KBM-7 (cell line): ENCODE measurements around the gene STK26.
"Not testable (repeated sequence)": the region's sequence is repeated elsewhere in the genome, so short reads cannot be mapped to it uniquely, and the experiment has no call there.

Experiments
- DNase-seq: peaks from one replicate; pipeline ENCODE4 v3.0.0-alpha.2; 2015
- in situ Hi-C: fragments of 300-500 bp; cut with MboI; formaldehyde crosslinking; loops from 2 replicates; pipeline ENCODE4 v1.14.3; 2020; ENCODE audit warnings: low sequenced_read_pairs, low pct_unique_long_range_greater_than_20kb, mixed read lengths

STK26 gene

DNA sequence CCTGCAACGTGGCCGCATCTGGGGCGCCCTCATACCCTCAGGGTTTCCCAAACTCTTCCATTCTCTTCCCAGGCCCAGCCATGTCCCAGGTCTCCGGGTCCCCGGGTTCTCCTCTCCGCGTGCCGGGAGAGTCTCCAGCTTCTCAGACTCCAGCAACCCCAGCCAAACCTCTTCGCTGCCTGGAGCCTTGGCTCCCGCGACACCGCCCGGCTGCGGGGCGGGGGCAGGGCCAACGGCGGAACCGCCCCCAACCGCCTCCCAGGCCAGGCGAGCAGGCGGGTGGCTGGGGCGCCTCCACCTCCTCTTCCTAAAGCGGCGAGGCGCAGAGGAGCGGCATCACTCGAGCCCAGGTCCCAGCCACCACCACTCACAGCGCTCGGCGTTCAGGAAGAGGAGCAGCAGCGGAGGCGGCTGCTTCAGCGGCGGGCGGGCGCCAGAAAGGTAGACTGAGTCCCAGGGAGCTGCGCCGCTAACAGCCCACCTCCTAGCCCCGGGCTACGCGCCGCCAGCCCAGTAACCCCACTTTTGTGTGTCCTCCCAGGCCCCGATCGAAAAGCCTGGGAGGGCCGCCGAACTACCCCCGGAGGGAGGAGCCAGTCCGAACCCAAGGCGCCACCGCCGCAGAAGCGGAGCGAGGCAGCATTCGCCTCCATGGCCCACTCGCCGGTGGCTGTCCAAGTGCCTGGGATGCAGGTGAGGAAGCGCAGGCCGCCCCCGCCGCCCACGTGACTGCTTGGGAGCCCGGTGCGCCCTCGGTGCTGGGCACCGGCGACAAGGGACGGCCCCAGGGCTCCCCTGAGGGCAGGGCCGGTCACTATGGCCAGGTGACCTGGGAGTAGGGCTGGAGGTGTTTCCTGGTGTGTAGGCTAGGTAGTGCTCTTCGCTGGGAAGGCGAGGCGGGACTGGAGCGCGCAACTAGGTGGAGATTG, at the start of gene STK26:
Gene STK26 (plus strand): TSS at position 336 of the 929 bp plus-strand sequence. CDS start 316 bp downstream, at position 652.
- in situ Hi-C loops, result no loop called here
- DNase-seq, result peak; percentile 95

DNA sequence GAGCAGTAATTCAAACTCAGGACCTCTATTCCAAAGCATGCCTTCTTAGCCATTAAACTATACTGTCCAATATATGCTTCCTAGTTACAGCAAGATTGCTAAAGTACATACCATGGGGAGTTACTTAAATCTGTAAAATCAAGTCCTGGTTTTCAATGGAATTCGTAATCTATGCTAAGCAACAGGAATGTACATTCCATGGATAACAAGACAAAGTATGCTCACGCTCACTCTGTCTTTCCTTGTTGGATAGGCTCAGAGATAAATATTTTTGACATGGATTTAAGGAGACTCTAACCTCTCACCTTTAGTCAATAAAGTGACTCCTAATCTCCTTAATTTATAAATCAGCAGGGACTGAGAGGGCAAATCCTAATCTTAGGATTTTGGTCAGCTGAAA, 47.3 kb upstream of the STK26 start:
- in situ Hi-C loops, result no loop called here
- DNase-seq, result no peak

DNA sequence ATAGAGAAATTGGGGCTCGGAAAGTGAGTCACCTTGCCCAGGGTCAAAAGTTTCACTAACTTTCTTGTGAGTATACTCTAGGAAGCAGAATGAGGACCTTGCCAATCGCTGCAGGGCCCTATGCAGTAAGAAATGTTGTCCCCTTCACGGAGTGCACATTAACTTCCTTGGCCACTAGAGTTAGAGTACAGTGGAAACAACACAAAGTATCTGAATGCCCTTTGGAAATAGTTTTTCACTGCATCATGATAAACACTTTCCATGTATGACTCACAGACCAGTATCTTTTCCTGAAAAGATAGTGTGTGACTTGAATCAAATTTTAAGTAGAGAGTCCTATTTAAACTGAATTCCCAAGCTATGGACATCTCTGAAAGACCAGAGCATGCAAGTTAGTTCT, 45.5 kb upstream of the STK26 start:
- in situ Hi-C loops, result no loop called here

DNA sequence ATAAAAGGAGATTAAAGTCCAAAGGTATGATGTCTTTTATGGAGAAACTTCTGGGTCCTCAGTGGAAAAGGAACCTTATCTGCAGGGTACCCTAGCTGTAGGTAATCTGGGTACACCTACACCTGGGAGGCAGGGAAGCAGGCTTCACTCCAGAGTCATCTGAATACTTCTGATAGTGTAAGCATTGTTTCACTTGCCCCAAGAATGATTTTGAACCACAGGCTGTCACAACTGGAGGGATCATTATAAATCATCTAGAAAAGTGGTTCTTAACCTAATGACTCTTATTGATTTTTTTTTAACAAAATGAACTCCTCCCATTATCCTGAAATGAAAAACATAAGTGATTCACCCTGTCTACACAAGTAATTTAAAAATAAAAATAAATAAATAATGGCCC, 44.0 kb upstream of the STK26 start:
- in situ Hi-C loops, result no loop called here
- no peak for DNase-seq

More for the DNA sequence above, 45.5 kb upstream of the STK26 start:
- no peak for DNase-seq

- DNase-seq, result peak; percentile 47
- in situ Hi-C loops, result no loop called here
Measured at GRCh38 chrX:131985526-131986049, 37.5 kb upstream of the STK26 start.

GRCh38 chrX:131987252-131987651, 35.9 kb upstream of the STK26 start:
- peak; percentile 92 for DNase-seq
- in situ Hi-C loops, result no loop called here

GRCh38 chrX:131988236-131988635, 34.9 kb upstream of the STK26 start:
- DNase-seq, result no peak
- in situ Hi-C loops, result no loop called here

DNA sequence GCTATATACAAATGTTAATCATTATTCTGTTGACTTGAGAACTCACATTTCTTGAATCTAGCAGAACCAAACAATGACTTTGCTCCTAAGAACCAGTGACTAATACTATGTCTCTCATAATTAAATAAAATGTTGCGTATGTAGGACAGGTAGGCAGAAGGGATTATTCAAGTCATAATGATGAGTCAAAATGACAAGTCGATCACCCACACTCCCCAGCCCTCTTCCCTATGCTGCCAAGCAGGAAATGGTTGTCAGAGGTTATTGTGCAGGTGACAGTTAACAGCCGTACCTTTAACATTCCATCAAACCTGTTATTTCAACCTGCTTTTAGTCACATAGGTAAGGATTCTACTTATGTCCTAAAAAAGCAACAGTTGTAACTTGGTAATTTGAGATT, 22.0 kb upstream of the STK26 start:
- in situ Hi-C loops, result no loop called here
- no peak for DNase-seq

DNA sequence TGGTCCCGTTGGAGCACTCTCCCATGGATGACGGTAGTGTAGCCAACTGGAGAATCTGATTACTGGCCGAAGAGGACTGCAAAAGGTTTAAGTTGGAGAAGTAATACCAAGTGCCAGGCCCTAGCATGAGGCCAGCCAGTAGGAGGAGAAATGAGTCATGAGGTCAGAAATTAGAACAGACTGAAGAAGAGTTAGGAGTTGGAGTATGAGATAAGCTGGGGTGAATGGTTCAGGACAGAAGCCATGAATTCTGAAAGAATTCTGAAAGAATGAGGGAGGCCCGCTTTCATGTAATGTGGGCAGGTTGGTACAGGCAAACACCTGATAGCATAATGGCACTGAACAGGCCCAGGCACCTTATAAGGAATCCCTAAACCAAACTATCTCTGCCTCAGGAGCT, 18.4 kb upstream of the STK26 start:
- no peak for DNase-seq

DNA sequence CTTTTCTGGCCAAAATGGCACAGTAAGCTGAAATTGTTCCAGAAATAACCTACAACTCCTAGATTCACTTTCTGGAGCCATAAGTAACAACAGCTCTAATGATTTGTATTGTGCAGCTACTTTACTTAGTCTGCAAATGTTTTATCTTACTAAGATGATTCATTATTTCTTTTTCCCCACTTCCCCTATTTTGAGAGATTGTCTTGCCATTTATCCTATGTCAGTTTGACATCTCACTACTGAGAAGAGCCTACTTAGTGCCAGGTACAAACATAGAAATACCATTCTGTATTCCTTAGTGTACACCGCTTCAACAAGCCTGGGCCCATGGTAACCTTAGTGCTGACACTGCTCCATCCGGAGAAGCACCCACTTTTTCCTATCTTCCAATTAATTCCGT, 13.8 kb upstream of the STK26 start:
- no peak for DNase-seq
- in situ Hi-C loops, result no loop called here

More for the DNA sequence above, 18.4 kb upstream of the STK26 start:
- in situ Hi-C loops, result no loop called here

GRCh38 chrX:132010213-132010612, 12.9 kb upstream of the STK26 start:
- DNase-seq, in situ Hi-C loops: not testable (repeated sequence)

DNA sequence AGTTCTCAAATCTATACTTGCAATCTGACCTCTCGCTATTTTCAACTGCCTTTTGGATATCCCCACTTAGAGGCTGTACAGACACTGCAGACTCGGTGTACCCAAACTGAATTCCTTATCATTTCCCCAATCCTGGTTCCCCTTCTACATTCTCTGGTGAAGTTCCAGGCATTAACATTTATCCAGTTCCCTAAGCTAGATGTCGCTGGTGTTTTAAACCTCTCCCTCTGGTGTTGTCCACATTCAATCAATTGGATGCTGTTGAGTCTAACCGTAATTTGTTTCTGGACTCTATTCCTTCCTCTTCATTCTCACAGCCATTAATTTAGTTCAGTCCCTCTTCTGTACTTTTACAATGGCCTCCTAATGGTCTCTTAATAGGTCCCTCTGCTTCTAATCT, 7.2 kb upstream of the STK26 start:
- in situ Hi-C loops, result no loop called here
- DNase-seq, result peak; percentile 49

- no peak for DNase-seq
- in situ Hi-C loops, result no loop called here
Measured at GRCh38 chrX:132016628-132017430, 6.3 kb upstream of the STK26 start.

GRCh38 chrX:132017431-132018185, 5.5 kb upstream of the STK26 start:
- in situ Hi-C loops, result no loop called here
- DNase-seq, result peak; percentile 69

- peak; percentile 75 for DNase-seq
Measured at GRCh38 chrX:132022198-132022966, 720 bp upstream of the STK26 start.

DNA sequence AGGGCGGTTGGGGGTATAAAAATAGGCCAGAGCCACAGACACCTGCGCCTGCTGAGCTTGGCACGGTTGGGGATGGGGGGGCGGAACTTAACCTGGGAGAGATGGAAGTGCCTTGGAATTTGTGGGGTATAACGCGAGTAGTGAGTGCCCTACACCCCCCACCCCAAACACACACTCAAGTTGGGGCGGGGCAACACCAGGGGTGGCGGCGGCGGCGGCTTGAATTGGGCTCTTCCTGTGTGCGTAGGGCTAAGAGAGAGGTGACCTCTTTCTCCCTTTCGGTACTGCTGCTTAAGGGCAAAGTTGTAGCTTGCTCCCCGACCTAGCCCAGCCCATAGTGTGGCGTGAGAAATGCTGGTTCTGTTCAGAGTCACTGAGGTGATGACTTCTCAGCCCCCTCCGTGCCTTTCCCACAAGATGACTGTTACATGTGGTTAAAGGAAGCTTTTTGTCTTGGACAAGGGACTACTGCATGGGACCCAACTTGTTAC, 839 bp downstream of the STK26 start:
- peak; percentile 79 for DNase-seq
- in situ Hi-C loops, result no loop called here

More at GRCh38 chrX:132022198-132022966, 720 bp upstream of the STK26 start:
- in situ Hi-C loops, result no loop called here

- in situ Hi-C loops, result no loop called here
- peak; percentile 56 for DNase-seq
Measured at GRCh38 chrX:132025041-132025440, 1.9 kb downstream of the STK26 start.

- in situ Hi-C loops, result no loop called here
- DNase-seq, result no peak
Measured at GRCh38 chrX:132030264-132030663, 7.2 kb downstream of the STK26 start.
